Measurements from ENCODE around the gene CPT2. TPM values are rescaled to one million over a fixed set of nuclear protein-coding genes. Genes with fewer than 3 reads are reported as not detected.

CPT2 gene
- total and polyA plus RNA-seq, 9 of the 15 experiments (the other 6 are each of a cell fraction or from before 2014, with no cell fraction given): 7.6 to 25.1 (median 16.8) TPM

- TF ChIP-seq, protein P1, sequence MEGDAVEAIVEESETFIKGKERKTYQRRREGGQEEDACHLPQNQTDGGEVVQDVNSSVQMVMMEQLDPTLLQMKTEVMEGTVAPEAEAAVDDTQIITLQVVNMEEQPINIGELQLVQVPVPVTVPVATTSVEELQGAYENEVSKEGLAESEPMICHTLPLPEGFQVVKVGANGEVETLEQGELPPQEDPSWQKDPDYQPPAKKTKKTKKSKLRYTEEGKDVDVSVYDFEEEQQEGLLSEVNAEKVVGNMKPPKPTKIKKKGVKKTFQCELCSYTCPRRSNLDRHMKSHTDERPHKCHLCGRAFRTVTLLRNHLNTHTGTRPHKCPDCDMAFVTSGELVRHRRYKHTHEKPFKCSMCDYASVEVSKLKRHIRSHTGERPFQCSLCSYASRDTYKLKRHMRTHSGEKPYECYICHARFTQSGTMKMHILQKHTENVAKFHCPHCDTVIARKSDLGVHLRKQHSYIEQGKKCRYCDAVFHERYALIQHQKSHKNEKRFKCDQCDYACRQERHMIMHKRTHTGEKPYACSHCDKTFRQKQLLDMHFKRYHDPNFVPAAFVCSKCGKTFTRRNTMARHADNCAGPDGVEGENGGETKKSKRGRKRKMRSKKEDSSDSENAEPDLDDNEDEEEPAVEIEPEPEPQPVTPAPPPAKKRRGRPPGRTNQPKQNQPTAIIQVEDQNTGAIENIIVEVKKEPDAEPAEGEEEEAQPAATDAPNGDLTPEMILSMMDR (IDR thresholded peaks at IDR 0.05 in 2 of 3, conservative IDR thresholded peaks at IDR 0.05 in 1 of 3; ENCODE audit: insufficient read depth in 2 of 3, low read depth in 1 of 3, low read length in 3 of 3): 0 out of 6 replicates have a peak, but pooled peaks of 1 of the 3 experiments have one; percentile 4
- TF ChIP-seq, protein P2, sequence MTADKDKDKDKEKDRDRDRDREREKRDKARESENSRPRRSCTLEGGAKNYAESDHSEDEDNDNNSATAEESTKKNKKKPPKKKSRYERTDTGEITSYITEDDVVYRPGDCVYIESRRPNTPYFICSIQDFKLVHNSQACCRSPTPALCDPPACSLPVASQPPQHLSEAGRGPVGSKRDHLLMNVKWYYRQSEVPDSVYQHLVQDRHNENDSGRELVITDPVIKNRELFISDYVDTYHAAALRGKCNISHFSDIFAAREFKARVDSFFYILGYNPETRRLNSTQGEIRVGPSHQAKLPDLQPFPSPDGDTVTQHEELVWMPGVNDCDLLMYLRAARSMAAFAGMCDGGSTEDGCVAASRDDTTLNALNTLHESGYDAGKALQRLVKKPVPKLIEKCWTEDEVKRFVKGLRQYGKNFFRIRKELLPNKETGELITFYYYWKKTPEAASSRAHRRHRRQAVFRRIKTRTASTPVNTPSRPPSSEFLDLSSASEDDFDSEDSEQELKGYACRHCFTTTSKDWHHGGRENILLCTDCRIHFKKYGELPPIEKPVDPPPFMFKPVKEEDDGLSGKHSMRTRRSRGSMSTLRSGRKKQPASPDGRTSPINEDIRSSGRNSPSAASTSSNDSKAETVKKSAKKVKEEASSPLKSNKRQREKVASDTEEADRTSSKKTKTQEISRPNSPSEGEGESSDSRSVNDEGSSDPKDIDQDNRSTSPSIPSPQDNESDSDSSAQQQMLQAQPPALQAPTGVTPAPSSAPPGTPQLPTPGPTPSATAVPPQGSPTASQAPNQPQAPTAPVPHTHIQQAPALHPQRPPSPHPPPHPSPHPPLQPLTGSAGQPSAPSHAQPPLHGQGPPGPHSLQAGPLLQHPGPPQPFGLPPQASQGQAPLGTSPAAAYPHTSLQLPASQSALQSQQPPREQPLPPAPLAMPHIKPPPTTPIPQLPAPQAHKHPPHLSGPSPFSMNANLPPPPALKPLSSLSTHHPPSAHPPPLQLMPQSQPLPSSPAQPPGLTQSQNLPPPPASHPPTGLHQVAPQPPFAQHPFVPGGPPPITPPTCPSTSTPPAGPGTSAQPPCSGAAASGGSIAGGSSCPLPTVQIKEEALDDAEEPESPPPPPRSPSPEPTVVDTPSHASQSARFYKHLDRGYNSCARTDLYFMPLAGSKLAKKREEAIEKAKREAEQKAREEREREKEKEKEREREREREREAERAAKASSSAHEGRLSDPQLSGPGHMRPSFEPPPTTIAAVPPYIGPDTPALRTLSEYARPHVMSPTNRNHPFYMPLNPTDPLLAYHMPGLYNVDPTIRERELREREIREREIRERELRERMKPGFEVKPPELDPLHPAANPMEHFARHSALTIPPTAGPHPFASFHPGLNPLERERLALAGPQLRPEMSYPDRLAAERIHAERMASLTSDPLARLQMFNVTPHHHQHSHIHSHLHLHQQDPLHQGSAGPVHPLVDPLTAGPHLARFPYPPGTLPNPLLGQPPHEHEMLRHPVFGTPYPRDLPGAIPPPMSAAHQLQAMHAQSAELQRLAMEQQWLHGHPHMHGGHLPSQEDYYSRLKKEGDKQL (CRISPR knock-in tag; IDR thresholded peaks at IDR 0.05; ENCODE audit: borderline replicate concordance): 0 out of 2 replicates have a peak, but pooled peaks have one; percentile 58
- TF ChIP-seq PYGO2 (tag; IDR thresholded peaks at IDR 0.05): no peak
- 0 out of 2 replicates have a peak, but pooled peaks have one; percentile 51 for TF ChIP-seq E2F3 (CRISPR knock-in tag; IDR thresholded peaks at IDR 0.05)
- peak; percentile 90 for TF ChIP-seq ATF7 (IDR thresholded peaks at IDR 0.05)
- TF ChIP-seq PHB (CRISPR knock-in tag; IDR thresholded peaks at IDR 0.05): 0 out of 2 replicates have a peak, but pooled peaks have one; percentile 18
- TF ChIP-seq ZNF274 (IDR thresholded peaks at IDR 0.05; ENCODE audit: borderline replicate concordance, low read depth, low read length): no peak
- TF ChIP-seq DNMT1 (IDR thresholded peaks at IDR 0.05): no peak
- TF ChIP-seq, protein P3, sequence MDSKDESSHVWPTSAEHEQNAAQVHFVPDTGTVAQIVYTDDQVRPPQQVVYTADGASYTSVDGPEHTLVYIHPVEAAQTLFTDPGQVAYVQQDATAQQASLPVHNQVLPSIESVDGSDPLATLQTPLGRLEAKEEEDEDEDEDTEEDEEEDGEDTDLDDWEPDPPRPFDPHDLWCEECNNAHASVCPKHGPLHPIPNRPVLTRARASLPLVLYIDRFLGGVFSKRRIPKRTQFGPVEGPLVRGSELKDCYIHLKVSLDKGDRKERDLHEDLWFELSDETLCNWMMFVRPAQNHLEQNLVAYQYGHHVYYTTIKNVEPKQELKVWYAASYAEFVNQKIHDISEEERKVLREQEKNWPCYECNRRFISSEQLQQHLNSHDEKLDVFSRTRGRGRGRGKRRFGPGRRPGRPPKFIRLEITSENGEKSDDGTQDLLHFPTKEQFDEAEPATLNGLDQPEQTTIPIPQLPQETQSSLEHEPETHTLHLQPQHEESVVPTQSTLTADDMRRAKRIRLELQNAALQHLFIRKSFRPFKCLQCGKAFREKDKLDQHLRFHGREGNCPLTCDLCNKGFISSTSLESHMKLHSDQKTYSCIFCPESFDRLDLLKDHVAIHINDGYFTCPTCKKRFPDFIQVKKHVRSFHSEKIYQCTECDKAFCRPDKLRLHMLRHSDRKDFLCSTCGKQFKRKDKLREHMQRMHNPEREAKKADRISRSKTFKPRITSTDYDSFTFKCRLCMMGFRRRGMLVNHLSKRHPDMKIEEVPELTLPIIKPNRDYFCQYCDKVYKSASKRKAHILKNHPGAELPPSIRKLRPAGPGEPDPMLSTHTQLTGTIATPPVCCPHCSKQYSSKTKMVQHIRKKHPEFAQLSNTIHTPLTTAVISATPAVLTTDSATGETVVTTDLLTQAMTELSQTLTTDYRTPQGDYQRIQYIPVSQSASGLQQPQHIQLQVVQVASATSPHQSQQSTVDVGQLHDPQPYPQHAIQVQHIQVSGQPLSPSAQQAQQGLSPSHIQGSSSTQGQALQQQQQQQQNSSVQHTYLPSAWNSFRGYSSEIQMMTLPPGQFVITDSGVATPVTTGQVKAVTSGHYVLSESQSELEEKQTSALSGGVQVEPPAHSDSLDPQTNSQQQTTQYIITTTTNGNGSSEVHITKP (IDR thresholded peaks at IDR 0.05; ENCODE audit: partially characterized antibody): peak; percentile 37
- TF ChIP-seq ZNF584 (CRISPR knock-in tag; IDR thresholded peaks at IDR 0.05; ENCODE audit: low read depth): 0 out of 2 replicates have a peak, but pooled peaks have one; percentile 35
- no peak for TF ChIP-seq TAF15 (IDR thresholded peaks at IDR 0.05; ENCODE audit: low read depth, low read length)
- peak; percentile 82 for TF ChIP-seq HLTF (IDR thresholded peaks at IDR 0.05)
- no peak for TF ChIP-seq E2F5 (CRISPR knock-in tag; IDR thresholded peaks at IDR 0.05)
These were observed 23.7 kb downstream of the CPT2 start, which contains the start of gene CZIB (continued) for GRCh38 chr1:53220171-53220961.
